Measurements from ENCODE around the gene DNAH10.

The DNAH10 gene

DNA sequence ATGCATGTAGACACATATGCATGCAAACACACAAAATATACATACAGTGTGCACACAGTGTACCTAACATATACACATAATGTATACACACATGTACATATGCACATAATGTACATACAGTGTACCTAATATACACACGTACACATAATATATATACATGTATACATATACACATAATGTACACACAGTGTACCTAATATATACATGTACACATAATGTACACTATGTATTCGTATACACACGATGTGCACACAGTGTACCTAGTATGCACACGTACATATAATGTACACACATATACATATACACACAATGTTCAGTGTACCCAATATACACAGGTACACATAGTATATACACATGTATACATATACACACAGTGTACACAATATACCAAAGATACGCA lies 70.0 kb downstream of the DNAH10 start:
- TF ChIP-seq, protein P1, sequence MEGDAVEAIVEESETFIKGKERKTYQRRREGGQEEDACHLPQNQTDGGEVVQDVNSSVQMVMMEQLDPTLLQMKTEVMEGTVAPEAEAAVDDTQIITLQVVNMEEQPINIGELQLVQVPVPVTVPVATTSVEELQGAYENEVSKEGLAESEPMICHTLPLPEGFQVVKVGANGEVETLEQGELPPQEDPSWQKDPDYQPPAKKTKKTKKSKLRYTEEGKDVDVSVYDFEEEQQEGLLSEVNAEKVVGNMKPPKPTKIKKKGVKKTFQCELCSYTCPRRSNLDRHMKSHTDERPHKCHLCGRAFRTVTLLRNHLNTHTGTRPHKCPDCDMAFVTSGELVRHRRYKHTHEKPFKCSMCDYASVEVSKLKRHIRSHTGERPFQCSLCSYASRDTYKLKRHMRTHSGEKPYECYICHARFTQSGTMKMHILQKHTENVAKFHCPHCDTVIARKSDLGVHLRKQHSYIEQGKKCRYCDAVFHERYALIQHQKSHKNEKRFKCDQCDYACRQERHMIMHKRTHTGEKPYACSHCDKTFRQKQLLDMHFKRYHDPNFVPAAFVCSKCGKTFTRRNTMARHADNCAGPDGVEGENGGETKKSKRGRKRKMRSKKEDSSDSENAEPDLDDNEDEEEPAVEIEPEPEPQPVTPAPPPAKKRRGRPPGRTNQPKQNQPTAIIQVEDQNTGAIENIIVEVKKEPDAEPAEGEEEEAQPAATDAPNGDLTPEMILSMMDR (IDR thresholded peaks at IDR 0.05; ENCODE audit: insufficient read depth, low read depth, low read length, missing control alignments), result no peak
- DNase-seq (ENCODE audit: low read depth), result no peak
- H3K4me3 ChIP-seq (ENCODE audit: low read length), result no peak overlapping the region

DNA sequence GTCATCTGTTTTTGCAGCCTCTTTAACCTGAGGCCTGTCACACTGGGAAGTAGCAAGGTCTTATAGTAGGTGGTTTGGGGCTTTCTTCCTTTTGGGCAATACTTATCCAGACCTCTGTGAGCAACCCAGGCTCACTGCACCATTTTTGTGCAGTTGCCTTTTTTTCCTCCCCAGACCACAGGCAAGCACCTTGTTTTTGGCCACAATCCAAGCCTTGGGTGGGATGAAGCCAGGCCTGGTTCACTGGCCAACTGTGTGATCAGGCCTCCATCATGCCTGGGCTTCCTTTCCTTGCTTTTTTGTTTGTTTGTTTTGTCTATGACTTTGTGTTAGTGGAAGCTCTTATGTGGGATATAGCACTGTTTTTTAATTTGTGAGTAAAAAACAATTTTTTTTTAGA lies 71.7 kb downstream of the DNAH10 start:
- TF ChIP-seq, protein P1 (IDR thresholded peaks at IDR 0.05; ENCODE audit: insufficient read depth, low read depth, low read length, missing control alignments), result no peak
- DNase-seq (ENCODE audit: low read depth), result no peak
- H3K4me3 ChIP-seq (ENCODE audit: low read length), result no peak overlapping the region

DNA sequence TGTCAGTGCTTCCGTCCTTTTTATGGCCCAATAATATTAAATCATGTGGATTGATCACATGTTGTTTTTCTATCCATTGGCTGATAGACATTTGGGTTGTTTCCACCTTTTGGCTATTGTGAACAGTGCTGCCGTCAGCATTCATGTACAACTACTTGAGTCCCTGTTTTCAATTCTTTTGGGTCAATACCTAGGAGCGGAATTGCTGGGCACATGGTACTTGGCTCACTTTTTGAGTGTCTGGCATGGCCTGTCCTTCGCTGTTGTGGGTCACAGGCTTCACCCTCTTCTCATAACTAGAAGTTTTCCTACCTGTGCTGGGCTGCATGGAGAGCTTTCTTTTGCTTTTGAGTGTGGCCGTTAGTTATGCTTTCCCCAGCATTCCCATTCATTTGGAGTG lies 72.7 kb downstream of the DNAH10 start:
- TF ChIP-seq, protein P1 (IDR thresholded peaks at IDR 0.05; ENCODE audit: insufficient read depth, low read depth, low read length, missing control alignments), result no peak
- no peak for DNase-seq (ENCODE audit: low read depth)

DNA sequence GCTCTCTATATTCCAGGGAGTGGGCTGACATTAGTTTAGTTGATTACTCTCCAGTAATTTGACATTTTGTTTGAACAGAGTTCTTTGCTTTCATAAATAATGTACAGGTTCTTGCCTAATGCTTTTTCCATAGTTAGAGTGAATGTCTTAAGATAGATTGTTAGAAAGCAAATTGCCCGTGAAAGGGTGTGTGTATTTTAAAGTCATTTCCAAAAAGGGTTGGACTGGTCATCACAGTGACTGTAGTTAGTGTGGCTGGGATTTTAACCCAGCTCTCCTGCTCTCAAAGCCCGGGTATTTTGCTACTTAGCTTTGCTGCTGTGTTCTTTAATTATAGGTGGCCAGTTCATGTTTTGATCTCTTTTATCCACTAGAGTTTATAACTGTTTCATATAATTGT lies 74.2 kb downstream of the DNAH10 start:
- TF ChIP-seq, protein P1 (IDR thresholded peaks at IDR 0.05; ENCODE audit: insufficient read depth, low read depth, low read length, missing control alignments), result no peak
- DNase-seq (ENCODE audit: low read depth), result no peak
- H3K4me3 ChIP-seq (ENCODE audit: low read length), result no peak overlapping the region

More for the DNA sequence above, 72.7 kb downstream of the DNAH10 start:
- H3K4me3 ChIP-seq (ENCODE audit: low read length), result no peak overlapping the region

DNA sequence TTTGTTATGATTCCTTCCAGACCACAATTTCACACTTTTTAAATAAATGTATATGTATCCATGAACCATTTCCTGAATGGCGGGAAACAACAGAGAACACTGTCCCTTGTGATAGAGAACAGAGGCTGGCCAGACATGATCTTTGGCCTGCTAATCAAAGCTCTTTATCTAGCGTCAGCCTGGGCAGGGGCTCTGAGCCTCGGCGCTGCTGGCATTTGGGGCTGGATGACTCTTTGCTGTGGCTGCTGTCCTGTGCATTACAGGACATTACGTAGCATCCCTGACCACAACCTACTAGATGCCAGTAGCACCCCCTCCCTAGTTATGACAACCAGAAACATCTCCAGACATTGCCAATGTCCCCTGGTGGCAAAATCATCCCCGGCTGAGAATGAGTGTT lies 77.7 kb downstream of the DNAH10 start:
- DNase-seq (ENCODE audit: low read depth), result no peak
- TF ChIP-seq, protein P1 (IDR thresholded peaks at IDR 0.05; ENCODE audit: insufficient read depth, low read depth, low read length, missing control alignments), result no peak
- H3K4me3 ChIP-seq (ENCODE audit: low read length), result no peak overlapping the region

DNA sequence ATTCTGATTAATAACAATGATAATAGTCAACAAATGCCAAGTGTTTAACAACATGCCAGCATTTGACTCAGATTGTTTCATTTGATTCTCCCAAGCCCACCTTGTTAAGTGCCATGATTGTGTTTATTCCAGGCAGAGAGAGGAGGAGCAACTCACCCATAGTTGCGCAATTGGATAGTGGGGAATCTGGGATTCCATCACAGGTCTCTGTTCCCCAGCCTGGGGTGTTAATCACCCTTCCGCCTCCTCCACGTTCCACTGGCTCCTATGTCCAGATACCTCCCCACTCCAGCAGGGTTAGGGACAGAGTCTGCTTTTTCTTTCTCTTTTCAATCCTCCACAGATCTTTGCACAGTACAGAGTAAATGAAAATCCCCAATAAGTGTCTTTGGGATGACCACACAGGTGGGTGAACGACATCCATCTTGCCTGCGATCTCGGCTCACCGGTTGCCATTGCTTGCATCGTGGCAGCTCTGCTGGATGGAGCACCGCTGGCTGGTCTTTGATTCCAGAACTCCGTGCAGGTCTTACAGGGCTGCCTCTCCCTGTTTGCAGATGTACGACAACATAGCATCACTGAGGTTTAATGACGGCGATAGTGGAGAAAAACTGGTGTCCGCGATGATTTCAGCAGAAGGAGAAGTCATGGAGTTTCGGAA lies 78.8 kb downstream of the DNAH10 start:
- no peak overlapping the region for H3K4me3 ChIP-seq (ENCODE audit: low read length)
- TF ChIP-seq, protein P1 (IDR thresholded peaks at IDR 0.05; ENCODE audit: insufficient read depth, low read depth, low read length, missing control alignments), result no peak
- DNase-seq (ENCODE audit: low read depth), result no peak
